ENCODE data around the gene ANKRD33B. TPM values are rescaled to one million over a fixed set of nuclear protein-coding genes. Genes with fewer than 3 reads are reported as not detected.

ANKRD33B gene
- total RNA-seq, 1 experiment from 2014 or later = 14.9 TPM

- CTCF ChIA-PET = no interaction called here
- H3K4me3 ChIP-seq (ENCODE audit: low read length) = no peak overlapping the region
- DNase-seq = no peak
- no peaks in the 10 kb centered on the region for H3F3A ChIP-seq (ENCODE audit: low read length, unreplicated experiment)
- H3K27me3 ChIP-seq (ENCODE audit: low read length) = no peaks in the 10 kb centered on the region
- H3K9ac ChIP-seq (ENCODE audit: low read length) = no peak overlapping the region
- no peak for TF ChIP-seq EZH2 (IDR thresholded peaks at IDR 0.05; ENCODE audit: low read length, unreplicated experiment)
- H4K20me1 ChIP-seq (ENCODE audit: low read length) = no peaks in the 10 kb centered on the region
- no peak overlapping the region for H3K27ac ChIP-seq (ENCODE audit: low read length)
- intact Hi-C loops (cut with micrococcal nuclease) = loop anchor here (5.0 kb wide), 1 partner anchor 219 kb away; no protein-coding TSS in a partner anchor
- no peak overlapping the region for H2AFZ ChIP-seq (ENCODE audit: low read length)
- H3K4me2 ChIP-seq (ENCODE audit: low read length) = no peak overlapping the region
- H3K79me2 ChIP-seq (ENCODE audit: low read length) = no peaks in the 10 kb centered on the region
- BruUV-seq (replicated peaks) = no TSS peak
- ATAC-seq = no peak
- H3K9me3 ChIP-seq (ENCODE audit: low read length) = 0 out of 2 replicates have a peak, but pooled peaks cover 8% of the 10 kb centered on the region
- H3K36me3 ChIP-seq (ENCODE audit: low read depth, low read length) = no peaks in the 10 kb centered on the region
- POLR2A ChIA-PET (ENCODE audit: unreplicated experiment) = no interaction called here
- H3K9me2 ChIP-seq (replicated peaks; ENCODE audit: low read length) = no peaks in the 10 kb centered on the region
- no peaks in the 10 kb centered on the region for H3K4me1 ChIP-seq (ENCODE audit: insufficient read depth, low read length)
Measured at GRCh38 chr5:10671041-10672008, 107.5 kb downstream of the ANKRD33B start.

- ATAC-seq (no peak), DNase-seq (no peak)
- CTCF ChIA-PET = no interaction called here
- no peak overlapping the region for H3K27ac ChIP-seq (ENCODE audit: low read length)
- no peaks in the 10 kb centered on the region for H4K20me1 ChIP-seq (ENCODE audit: low read length)
- no peak overlapping the region for H3K4me3 ChIP-seq (ENCODE audit: low read length)
- H3K79me2 ChIP-seq (ENCODE audit: low read length) = no peaks in the 10 kb centered on the region
- no peaks in the 10 kb centered on the region for H3K27me3 ChIP-seq (ENCODE audit: low read length)
- H3K4me2 ChIP-seq (ENCODE audit: low read length) = no peak overlapping the region
- no peak for TF ChIP-seq EZH2 (IDR thresholded peaks at IDR 0.05; ENCODE audit: low read length, unreplicated experiment)
- no peak for TF ChIP-seq EZH2phosphoT487 (IDR thresholded peaks at IDR 0.05; ENCODE audit: borderline replicate concordance, low read length)
- no peak for TF ChIP-seq CTCF (conservative IDR thresholded peaks at IDR 0.05; ENCODE audit: low read depth, low read length)
- H3K4me1 ChIP-seq (ENCODE audit: insufficient read depth, low read length) = no peaks in the 10 kb centered on the region
- no peaks in the 10 kb centered on the region for H3K9me2 ChIP-seq (replicated peaks; ENCODE audit: low read length)
- no peak overlapping the region for H2AFZ ChIP-seq (ENCODE audit: low read length)
- no TSS peak for BruUV-seq (replicated peaks)
- POLR2A ChIA-PET (ENCODE audit: unreplicated experiment) = no interaction called here
- no peaks in the 10 kb centered on the region for H3F3A ChIP-seq (ENCODE audit: low read length, unreplicated experiment)
- H3K9ac ChIP-seq (ENCODE audit: low read length) = no peak overlapping the region
- H3K36me3 ChIP-seq (ENCODE audit: low read depth, low read length) = peaks cover 5% of the 10 kb centered on the region
- 0 out of 2 replicates have a peak, but pooled peaks cover 8% of the 10 kb centered on the region for H3K9me3 ChIP-seq (ENCODE audit: low read length)
- intact Hi-C loops (cut with micrococcal nuclease) = loop anchor here (5.0 kb wide), 1 partner anchor 220 kb away; no protein-coding TSS in a partner anchor
Measured at GRCh38 chr5:10672146-10673016, 108.5 kb downstream of the ANKRD33B start.

GRCh38 chr5:10673017-10673389 lies 109.1 kb downstream of the ANKRD33B start:
- Histone ChIP-seq H3F3A (ENCODE audit: low read length, unreplicated experiment) (no peaks in the 10 kb centered on the region), H3K4me1 (ENCODE audit: insufficient read depth, low read length) (no peaks in the 10 kb centered on the region), H3K79me2 (ENCODE audit: low read length) (no peaks in the 10 kb centered on the region), H3K9me2 (replicated peaks; ENCODE audit: low read length) (no peaks in the 10 kb centered on the region), H3K9ac (ENCODE audit: low read length) (no peak overlapping the region), H3K27ac (ENCODE audit: low read length) (no peak overlapping the region), H3K4me3 (ENCODE audit: low read length) (no peak overlapping the region), H3K36me3 (ENCODE audit: low read depth, low read length) (peaks cover 11% of the 10 kb centered on the region), H3K27me3 (ENCODE audit: low read length) (no peaks in the 10 kb centered on the region), H2AFZ (ENCODE audit: low read length) (no peak overlapping the region), H3K4me2 (ENCODE audit: low read length) (no peak overlapping the region), H4K20me1 (ENCODE audit: low read length) (no peaks in the 10 kb centered on the region), H3K9me3 (ENCODE audit: low read length) (0 out of 2 replicates have a peak, but pooled peaks cover 7% of the 10 kb centered on the region)
- POLR2A ChIA-PET (ENCODE audit: unreplicated experiment) = no interaction called here
- intact Hi-C loops (cut with micrococcal nuclease) = loop anchor here (5.0 kb wide), 1 partner anchor 221 kb away; no protein-coding TSS in a partner anchor
- DNase-seq (no peak), ATAC-seq (no peak)
- TF ChIP-seq EZH2phosphoT487 (IDR thresholded peaks at IDR 0.05; ENCODE audit: borderline replicate concordance, low read length) (no peak), EZH2 (IDR thresholded peaks at IDR 0.05; ENCODE audit: low read length, unreplicated experiment) (no peak), CTCF (conservative IDR thresholded peaks at IDR 0.05; ENCODE audit: low read depth, low read length) (no peak)
- CTCF ChIA-PET = no interaction called here
- no TSS peak for BruUV-seq (replicated peaks)

Data from PC-3 (cell line).